ENCODE results near the gene NAP1L1.

The NAP1L1 gene

GRCh38 chr12:76022506-76022905, 62.0 kb downstream of the NAP1L1 start:
- no peak for TF ChIP-seq CTCF (IDR thresholded peaks at IDR 0.05; ENCODE audit: low read depth, low read length, missing control alignments)
- DNase-seq (ENCODE audit: low read depth), result no peak
- H3K4me3 ChIP-seq (ENCODE audit: low read depth, low read length), result no peak overlapping the region

GRCh38 chr12:76020731-76021672, 63.5 kb downstream of the NAP1L1 start:
- DNase-seq (ENCODE audit: low read depth), result no peak
- no peak for TF ChIP-seq CTCF (IDR thresholded peaks at IDR 0.05; ENCODE audit: low read depth, low read length, missing control alignments)
- H3K4me3 ChIP-seq (ENCODE audit: low read depth, low read length), result no peak overlapping the region

GRCh38 chr12:76020281-76020680, 64.2 kb downstream of the NAP1L1 start:
- DNase-seq (ENCODE audit: low read depth), result no peak
- H3K4me3 ChIP-seq (ENCODE audit: low read depth, low read length), result no peak overlapping the region
- no peak for TF ChIP-seq CTCF (IDR thresholded peaks at IDR 0.05; ENCODE audit: low read depth, low read length, missing control alignments)

- no peak for DNase-seq (ENCODE audit: low read depth)
- TF ChIP-seq CTCF (IDR thresholded peaks at IDR 0.05; ENCODE audit: low read depth, low read length, missing control alignments), result no peak
- H3K4me3 ChIP-seq (ENCODE audit: low read depth, low read length), result no peak overlapping the region
Observed at GRCh38 chr12:76018672-76019071, 65.8 kb downstream of the NAP1L1 start.

GRCh38 chr12:76018111-76018510, 66.4 kb downstream of the NAP1L1 start:
- no peak for TF ChIP-seq CTCF (IDR thresholded peaks at IDR 0.05; ENCODE audit: low read depth, low read length, missing control alignments)
- no peak overlapping the region for H3K4me3 ChIP-seq (ENCODE audit: low read depth, low read length)
- DNase-seq (ENCODE audit: low read depth), result no peak

- no peak for DNase-seq (ENCODE audit: low read depth)
- no peak overlapping the region for H3K4me3 ChIP-seq (ENCODE audit: low read depth, low read length)
- no peak for TF ChIP-seq CTCF (IDR thresholded peaks at IDR 0.05; ENCODE audit: low read depth, low read length, missing control alignments)
Observed at GRCh38 chr12:76014007-76014406, 70.5 kb downstream of the NAP1L1 start.

- no peak for DNase-seq (ENCODE audit: low read depth)
- no peak overlapping the region for H3K4me3 ChIP-seq (ENCODE audit: low read depth, low read length)
- TF ChIP-seq CTCF (IDR thresholded peaks at IDR 0.05; ENCODE audit: low read depth, low read length, missing control alignments), result no peak
Observed at GRCh38 chr12:76013603-76014002, 70.9 kb downstream of the NAP1L1 start.
